HepG2 (cell line): ENCODE data around the gene GTPBP6. TPM values are rescaled to one million over a fixed set of nuclear protein-coding genes. Genes with fewer than 3 reads are reported as not detected.

Source experiments
- ETV6 ChIP-seq: sonication (generic); formaldehyde crosslinking; conservative IDR thresholded peaks from 2 replicates; pipeline ENCODE4 v1.4.0; 2020; ENCODE audit warnings: missing genetic modification reagents
- LCORL ChIP-seq, 2 experiments: fragments of 450-650 bp in 1 of 2; sonication (generic) in 1 of 2; formaldehyde crosslinking in 1 of 2; IDR thresholded peaks; 2 replicates each; pipeline versions ENCODE4 v1.5.0 to v1.6.1; 2017 to 2020; ENCODE audit warnings: antibody characterized with exemption in 1 of 2, missing genetic modification reagents in 1 of 2
- MXI1 ChIP-seq: IDR thresholded peaks from 3 replicates; pipeline ENCODE4 v1.6.1; 2012; ENCODE audit warnings: low read depth, low read length, inconsistent platforms, borderline replicate concordance
- SNAPC4 ChIP-seq: sonication (generic); formaldehyde crosslinking; IDR thresholded peaks from 2 replicates; pipeline ENCODE4 v1.4.0; 2020; ENCODE audit warnings: mild to moderate bottlenecking, missing genetic modification reagents
- SP4 ChIP-seq: sonication (generic); formaldehyde crosslinking; IDR thresholded peaks from 2 replicates; pipeline ENCODE4 v1.8.1; 2023; ENCODE audit warnings: mild to moderate bottlenecking, missing genetic modification reagents
- TRIM24 ChIP-seq: sonication (generic); formaldehyde crosslinking; IDR thresholded peaks from 2 replicates; pipeline ENCODE4 v1.8.0; 2022; ENCODE audit warnings: mild to moderate bottlenecking, missing genetic modification reagents
- ZEB1 ChIP-seq: IDR thresholded peaks from 2 replicates; pipeline ENCODE4 v1.6.1; 2012; ENCODE audit warnings: mild to moderate bottlenecking, low read depth, inconsistent platforms; ENCODE audit not compliant: insufficient replicate concordance
- ZNF749 ChIP-seq: sonication (generic); formaldehyde crosslinking; IDR thresholded peaks from 2 replicates; pipeline ENCODE4 v1.8.0; 2022; ENCODE audit warnings: mild to moderate bottlenecking, missing genetic modification reagents, moderate library complexity, borderline replicate concordance
- polyA plus RNA-seq, 8 experiments: library from polyadenylated mRNA; depleted of rRNA in 3 of 8; stranded (reverse) in 7 of 8; unstranded in 1 of 8; fragments of >200 nt; fragmentation: Illumina TruSeq in 4 of 8; extraction: Trizol in 4 of 8; gene quantifications; 2 replicates each; pipeline versions ENCODE4 v1.2.1 to v1.2.3, GENCODE V29; 2011 to 2016; ENCODE audit warnings: low read depth in 4 of 8, missing spikeins in 1 of 8, mixed read lengths in 1 of 8; ENCODE audit not compliant: insufficient read depth in 1 of 8
- total RNA-seq, 5 experiments: library from RNA; depleted of rRNA; stranded (reverse); fragments of >200 nt; fragmentation: Illumina TruSeq; extraction: Trizol; gene quantifications; 2 replicates each; pipeline ENCODE4 v1.2.3, GENCODE V29; 2016; ENCODE audit warnings: low read depth in 1 of 5

The GTPBP6 gene
- total and polyA plus RNA-seq, 2 of the 13 experiments (the other 11 are each of a cell fraction or from before 2014, with no cell fraction given), result 20.2 to 39.6 TPM

DNA sequence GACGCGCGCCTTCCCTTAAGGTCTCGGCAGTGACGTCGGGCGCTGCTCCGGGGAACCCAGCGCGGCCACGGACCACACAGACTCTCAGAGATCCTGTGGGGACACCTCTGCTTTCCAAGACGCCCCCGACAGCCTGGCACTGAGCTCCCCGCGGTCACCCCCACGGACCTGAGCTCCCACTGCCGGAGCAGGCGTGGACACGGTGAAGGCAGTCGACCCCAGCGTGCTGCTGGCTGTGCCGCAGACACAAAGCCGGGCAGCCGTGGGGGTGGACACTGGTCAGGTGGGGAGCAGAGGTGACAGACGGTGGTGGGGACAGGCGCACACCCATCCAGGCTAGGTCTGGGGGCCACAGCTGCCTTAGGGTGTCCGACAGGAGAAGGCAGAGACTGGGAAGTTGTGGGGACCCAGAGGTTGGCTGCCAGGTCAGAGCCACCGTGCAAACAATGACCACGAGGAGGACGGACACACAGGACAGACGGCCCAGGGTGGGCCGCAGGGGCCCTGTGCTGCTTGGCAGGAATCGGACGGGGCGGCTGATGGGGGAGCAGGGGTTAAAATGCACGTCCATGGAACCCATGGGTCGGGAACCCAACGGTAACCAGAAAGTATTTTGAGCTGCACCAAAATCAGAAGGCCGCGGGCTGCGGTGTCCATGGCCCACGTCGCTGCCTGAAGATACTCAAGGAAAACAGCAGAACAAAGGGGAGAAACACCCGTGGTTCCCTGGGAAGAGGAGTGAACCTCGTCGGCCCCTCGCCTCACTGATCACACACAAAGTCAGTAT is 16.6 kb upstream of the GTPBP6 start (continued):
- TF ChIP-seq SNAPC4 (CRISPR knock-in tag) (no peak), MXI1 (no peak), LCORL (IDR thresholded peaks at IDR 0.05) (no peak), LCORL (CRISPR knock-in tag; IDR thresholded peaks at IDR 0.05) (no peak), ZNF749 (CRISPR knock-in tag) (no peak), ETV6 (CRISPR knock-in tag) (no peak), ZEB1 (no peak), SP4 (CRISPR knock-in tag) (no peak), TRIM24 (CRISPR knock-in tag) (no peak)
